IPS-18a (cell line): ENCODE data around the gene PSMB8.
A peak's percentile ranks its signal among the peaks of the same experiment; 100 is the strongest.

Source experiments
- H3K27ac ChIP-seq: one replicate; pipeline ENCODE4 v1.5.1; 2013; ENCODE audit warnings: low read length
- H3K27me3 ChIP-seq: one replicate; pipeline ENCODE4 v1.6.1; 2013; ENCODE audit warnings: mild to moderate bottlenecking, low read length; ENCODE audit not compliant: control insufficient read depth, insufficient read depth
- H3K36me3 ChIP-seq: one replicate; pipeline ENCODE4 v1.6.1; 2013; ENCODE audit warnings: low read depth, low read length; ENCODE audit not compliant: control insufficient read depth
- H3K4me1 ChIP-seq: one replicate; pipeline ENCODE4 v1.6.1; 2013; ENCODE audit warnings: low read depth, low read length; ENCODE audit not compliant: control insufficient read depth
- H3K4me3 ChIP-seq: one replicate; pipeline ENCODE4 v1.5.1; 2013; ENCODE audit warnings: low read length
- H3K9ac ChIP-seq: one replicate; pipeline ENCODE4 v1.6.1; 2013; ENCODE audit warnings: mild to moderate bottlenecking, low read length, moderate library complexity
- H3K9me3 ChIP-seq: one replicate; pipeline ENCODE4 v1.6.1; 2013; ENCODE audit warnings: low read depth, low read length; ENCODE audit not compliant: control insufficient read depth

Gene PSMB8

DNA sequence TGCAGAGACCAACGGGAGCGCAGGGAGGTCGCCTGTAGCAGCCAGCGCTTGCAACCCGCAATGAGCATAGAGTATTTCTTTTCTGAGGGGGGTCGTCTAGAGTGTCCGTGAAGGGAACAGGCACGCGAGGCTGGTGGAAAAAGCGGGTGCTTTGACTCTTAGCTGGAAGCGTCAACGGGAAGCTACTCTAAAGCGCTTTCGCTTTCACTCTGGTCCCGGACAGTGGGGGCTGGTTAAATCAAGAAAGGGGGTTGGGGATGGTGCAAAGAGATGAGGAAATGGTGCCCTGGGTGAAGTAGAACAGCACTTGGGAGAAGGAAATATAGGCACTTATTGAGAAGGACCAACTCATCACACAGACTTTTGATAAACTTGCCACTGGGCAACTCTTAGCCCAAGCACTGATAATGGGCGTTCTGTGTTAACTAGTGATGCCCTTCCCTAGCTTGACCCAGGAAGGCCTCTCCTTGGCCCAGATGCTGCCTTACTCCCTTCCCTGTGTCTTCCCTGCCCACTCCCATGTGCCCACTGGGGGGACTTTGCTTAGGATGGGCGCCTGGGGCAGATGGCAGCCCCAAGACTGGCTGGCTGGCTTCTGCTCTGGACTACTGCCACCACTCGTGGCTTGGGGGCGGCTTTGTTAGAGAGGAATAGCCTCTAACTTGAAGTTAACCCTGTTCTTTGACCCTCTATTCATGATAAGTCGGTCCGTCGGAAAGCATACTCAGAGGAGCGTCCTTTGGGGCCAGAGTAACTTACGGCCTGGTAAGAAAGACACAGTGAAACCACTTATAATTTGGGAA lies 10.7 kb upstream of the PSMB8 start:
- peak overlapping the region; percentile 81 for H3K4me3 ChIP-seq
- peaks cover 64% of the 10 kb centered on the region for H3K27me3 ChIP-seq
- no peaks in the 10 kb centered on the region for H3K36me3 ChIP-seq
- H3K4me1 ChIP-seq, result no peaks in the 10 kb centered on the region
- H3K27ac ChIP-seq, result no peak overlapping the region
- H3K9me3 ChIP-seq, result no peaks in the 10 kb centered on the region
- peak overlapping the region; percentile 37 for H3K9ac ChIP-seq

GRCh38 chr6:32853541-32854375 lies 9.9 kb upstream of the PSMB8 start, which contains the start of the genes PSMB9 and TAP1:
Gene PSMB9, plus strand, starts transcription at chr6:32854192. Its CDS starts 38 bp downstream, at chr6:32854230.
Gene TAP1, minus strand, starts transcription at chr6:32853704. Its CDS starts 68 bp downstream, at chr6:32853636.
- Histone ChIP-seq H3K9me3 (no peaks in the 10 kb centered on the region), H3K27ac (no peak within 1 kb of the TSS), H3K9ac (peak within 1 kb of the TSS; percentile 37), H3K27me3 (peaks cover 64% of the 10 kb centered on the region), H3K4me3 (peak within 1 kb of the TSS; percentile 81), H3K36me3 (no peaks in the 10 kb centered on the region), H3K4me1 (no peaks in the 10 kb centered on the region)

GRCh38 chr6:32852844-32853540 lies 9.1 kb upstream of the PSMB8 start:
- Histone ChIP-seq H3K4me3 (peak overlapping the region; percentile 81), H3K27me3 (peaks cover 64% of the 10 kb centered on the region), H3K4me1 (no peaks in the 10 kb centered on the region), H3K9me3 (no peaks in the 10 kb centered on the region), H3K27ac (no peak overlapping the region), H3K9ac (peak overlapping the region; percentile 25), H3K36me3 (no peaks in the 10 kb centered on the region)

- peaks cover 62% of the 10 kb centered on the region for H3K27me3 ChIP-seq
- H3K36me3 ChIP-seq, result no peaks in the 10 kb centered on the region
- no peaks in the 10 kb centered on the region for H3K4me1 ChIP-seq
- no peak overlapping the region for H3K9ac ChIP-seq
- no peak overlapping the region for H3K27ac ChIP-seq
- no peaks in the 10 kb centered on the region for H3K9me3 ChIP-seq
- H3K4me3 ChIP-seq, result peak overlapping the region; percentile 81
Observed at GRCh38 chr6:32852018-32852843, 8.4 kb upstream of the PSMB8 start.

GRCh38 chr6:32851025-32851424 lies 7.2 kb upstream of the PSMB8 start:
- Histone ChIP-seq H3K27me3 (peaks cover 53% of the 10 kb centered on the region), H3K4me3 (no peak overlapping the region), H3K36me3 (no peaks in the 10 kb centered on the region), H3K27ac (no peak overlapping the region), H3K9me3 (no peaks in the 10 kb centered on the region), H3K4me1 (no peaks in the 10 kb centered on the region), H3K9ac (no peak overlapping the region)

DNA sequence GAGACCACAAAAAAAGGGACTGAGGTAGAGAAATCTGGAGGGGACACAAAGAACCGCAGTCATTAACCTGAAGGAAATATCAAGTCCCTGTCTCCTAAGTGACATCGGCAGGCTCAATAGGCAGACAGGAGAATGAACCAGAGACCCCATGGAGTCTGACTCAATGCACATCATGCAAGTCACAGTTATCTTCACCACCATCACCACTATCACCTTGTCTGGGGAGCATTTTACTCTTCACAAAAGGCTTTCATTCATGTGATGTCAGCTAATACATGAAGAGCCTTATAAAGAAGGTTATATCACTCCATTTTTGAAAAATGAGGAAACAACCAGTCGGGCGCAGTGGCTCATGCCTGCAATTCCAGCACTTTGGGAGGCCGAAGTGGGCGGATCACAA lies 5.3 kb upstream of the PSMB8 start:
- Histone ChIP-seq H3K4me1 (no peaks in the 10 kb centered on the region), H3K9me3 (no peaks in the 10 kb centered on the region), H3K9ac (no peak overlapping the region), H3K4me3 (no peak overlapping the region), H3K36me3 (no peaks in the 10 kb centered on the region), H3K27me3 (peaks cover 42% of the 10 kb centered on the region), H3K27ac (no peak overlapping the region)

- H3K4me1 ChIP-seq, result no peaks in the 10 kb centered on the region
- H3K27me3 ChIP-seq, result peaks cover 47% of the 10 kb centered on the region
- no peaks in the 10 kb centered on the region for H3K9me3 ChIP-seq
- H3K4me3 ChIP-seq, result no peak overlapping the region
- H3K9ac ChIP-seq, result no peak overlapping the region
- no peak overlapping the region for H3K27ac ChIP-seq
- H3K36me3 ChIP-seq, result no peaks in the 10 kb centered on the region
Observed at GRCh38 chr6:32847795-32848194, 3.9 kb upstream of the PSMB8 start.

- Histone ChIP-seq H3K4me3 (no peak overlapping the region), H3K9me3 (no peaks in the 10 kb centered on the region), H3K4me1 (no peaks in the 10 kb centered on the region), H3K27ac (no peak overlapping the region), H3K27me3 (peaks cover 45% of the 10 kb centered on the region), H3K36me3 (no peaks in the 10 kb centered on the region), H3K9ac (no peak overlapping the region)
Observed at GRCh38 chr6:32847004-32847403, 3.2 kb upstream of the PSMB8 start.

GRCh38 chr6:32845384-32845884 lies 1.6 kb upstream of the PSMB8 start:
- Histone ChIP-seq H3K9me3 (no peaks in the 10 kb centered on the region), H3K36me3 (no peaks in the 10 kb centered on the region), H3K9ac (no peak overlapping the region), H3K4me1 (no peaks in the 10 kb centered on the region), H3K4me3 (no peak overlapping the region), H3K27ac (no peak overlapping the region), H3K27me3 (peaks cover 31% of the 10 kb centered on the region)

DNA sequence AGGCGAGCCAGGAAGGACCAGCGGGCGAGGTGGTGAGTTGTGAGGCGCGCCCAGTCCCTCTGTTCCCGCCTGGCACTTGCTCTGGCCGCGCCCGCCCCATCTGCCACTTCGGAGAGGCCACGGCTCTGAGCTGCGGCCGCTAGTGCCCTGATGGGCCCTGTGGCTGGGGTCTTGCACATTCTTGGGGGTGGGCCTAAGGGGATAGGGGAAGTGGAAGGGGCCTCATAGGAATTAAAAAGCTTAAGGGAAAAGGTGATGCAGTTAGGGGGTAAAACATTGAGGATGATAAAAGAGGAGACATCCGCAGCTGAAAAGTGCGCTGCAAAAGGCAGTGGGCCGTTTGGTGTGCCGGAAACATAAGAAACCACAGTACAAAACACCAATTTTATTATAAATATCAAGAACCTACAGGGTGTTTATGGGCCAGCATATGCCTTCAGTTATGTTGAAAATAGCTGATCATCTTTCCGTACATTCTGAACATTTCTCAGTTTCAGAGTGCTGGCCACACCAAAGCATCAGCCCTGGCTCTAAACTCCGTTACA lies 1.1 kb upstream of the PSMB8 start:
- no peaks in the 10 kb centered on the region for H3K36me3 ChIP-seq
- no peaks in the 10 kb centered on the region for H3K9me3 ChIP-seq
- H3K4me3 ChIP-seq, result peak overlapping the region; percentile 88
- H3K27me3 ChIP-seq, result peaks cover 28% of the 10 kb centered on the region
- H3K9ac ChIP-seq, result no peak overlapping the region
- no peaks in the 10 kb centered on the region for H3K4me1 ChIP-seq
- H3K27ac ChIP-seq, result no peak overlapping the region
